Common myeloid progenitor, CD34-positive (primary cell): ENCODE results near the gene TGFBR3L. TPM values are rescaled to one million over a fixed set of nuclear protein-coding genes. Genes with fewer than 3 reads are reported as not detected.

Source experiments
- CTCF ChIA-PET: fragments of 350-600 bp; sonication (Branson Sonifier 250); formaldehyde crosslinking; loops from one replicate; lab custom pipeline; 2021; ENCODE audit warnings: antibody characterized with exemption; lab: Charles Lee
- POLR2A ChIA-PET: fragments of 350-600 bp; sonication (Branson Sonifier 250); formaldehyde crosslinking; loops from one replicate; lab custom pipeline; 2021; ENCODE audit warnings: antibody characterized with exemption; lab: Charles Lee
- DNase-seq, 3 donors: peaks; one replicate each; pipeline versions ENCODE4 v3.0.0 to v3.0.0-alpha.2; 2013
- H3K27ac ChIP-seq, 2 experiments: 1 replicate in 1 of 2; 2 replicates in 1 of 2; pipeline ENCODE4 v1.7.0; 2013; ENCODE audit warnings: inconsistent platforms in 2 of 2, low read length in 2 of 2, mild to moderate bottlenecking in 2 of 2, low read depth in 1 of 2, moderate library complexity in 1 of 2; ENCODE audit not compliant: severe bottlenecking in 2 of 2, insufficient read depth in 1 of 2, poor library complexity in 1 of 2
- H3K27me3 ChIP-seq, 5 experiments: replicated peaks in 2 of 5; 1 replicate in 3 of 5; 2 replicates in 2 of 5; pipeline versions ENCODE4 v1.6.1 to v1.7.0; 2013; ENCODE audit warnings: low read length in 4 of 5, mild to moderate bottlenecking in 2 of 5, moderate library complexity in 2 of 5, inconsistent platforms in 1 of 5; ENCODE audit not compliant: insufficient read depth in 5 of 5, control insufficient read depth in 4 of 5
- H3K36me3 ChIP-seq, 4 experiments: 1 replicate in 2 of 4; 2 replicates in 2 of 4; pipeline versions ENCODE4 v1.6.1 to v1.7.0; 2013; ENCODE audit warnings: low read length in 3 of 4, control low read depth in 1 of 4, mild to moderate bottlenecking in 1 of 4; ENCODE audit not compliant: control insufficient read depth in 4 of 4, insufficient read depth in 4 of 4
- H3K4me1 ChIP-seq, 4 experiments: 1 replicate in 3 of 4; 2 replicates in 1 of 4; pipeline versions ENCODE4 v1.6.1 to v1.7.1; 2013; ENCODE audit warnings: low read length in 3 of 4, mild to moderate bottlenecking in 3 of 4, control low read depth in 1 of 4, inconsistent platforms in 1 of 4, moderate library complexity in 1 of 4; ENCODE audit not compliant: control insufficient read depth in 4 of 4, insufficient read depth in 4 of 4; ENCODE audit errors: control extremely low read depth in 1 of 4
- H3K4me3 ChIP-seq, 7 experiments: 1 replicate in 4 of 7; 2 replicates in 3 of 7; pipeline versions ENCODE4 v1.5.1 to v1.7.0; 2013; ENCODE audit warnings: mild to moderate bottlenecking in 7 of 7, low read length in 6 of 7, moderate library complexity in 6 of 7, inconsistent platforms in 2 of 7, low read depth in 2 of 7, control low read depth in 1 of 7; ENCODE audit not compliant: insufficient read depth in 4 of 7, control insufficient read depth in 1 of 7; ENCODE audit errors: extremely low read depth in 1 of 7
- H3K9me3 ChIP-seq, 5 experiments: 1 replicate in 4 of 5; 2 replicates in 1 of 5; pipeline versions ENCODE4 v1.6.1 to v1.7.1; 2013; ENCODE audit warnings: low read length in 4 of 5, mild to moderate bottlenecking in 2 of 5, inconsistent platforms in 1 of 5, low read depth in 1 of 5, moderate library complexity in 1 of 5; ENCODE audit not compliant: control insufficient read depth in 4 of 5, insufficient read depth in 2 of 5; ENCODE audit errors: control extremely low read depth in 1 of 5
- WGBS: methylation state at CpG from one replicate; pipeline ENCODE4 v1.1.5; 2013; ENCODE audit not compliant: insufficient coverage; 5-methylcytosine and 5-hydroxymethylcytosine counted together
- polyA plus RNA-seq: library from polyadenylated mRNA; unstranded; fragments of 120-200 nt; gene quantifications from one replicate; pipeline ENCODE4 v1.2.1, GENCODE V29; 2013

TGFBR3L gene
- not detected for polyA plus RNA-seq

DNA sequence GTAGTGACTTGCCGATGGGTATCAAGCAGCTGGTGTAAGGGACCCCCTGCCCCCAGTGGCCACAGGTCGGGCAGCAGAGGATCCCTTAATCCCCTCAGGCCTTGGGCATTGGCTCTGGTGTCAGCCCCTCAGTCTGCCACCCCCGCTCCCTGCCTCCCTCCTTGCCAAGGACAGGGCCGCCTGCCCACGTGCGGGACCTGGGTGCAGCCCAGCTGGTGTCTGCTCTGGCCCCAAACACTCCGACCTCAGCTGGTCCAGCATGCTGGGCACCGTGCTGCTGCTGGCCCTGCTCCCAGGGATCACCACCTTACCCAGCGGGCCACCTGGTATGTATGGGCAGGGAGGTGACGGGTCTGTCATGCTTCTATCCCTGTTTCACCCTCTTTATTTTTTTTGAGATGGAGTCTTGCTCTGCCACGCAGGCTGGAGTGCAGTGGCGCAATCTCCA, at the start of gene TGFBR3L:
Gene TGFBR3L (plus strand): TSS at position 233 of the 448 bp plus-strand sequence.
- Histone ChIP-seq H3K36me3 (peaks cover 8 to 33% (median 27%) of the 10 kb centered on the region in 4 experiments), H3K27ac (no peak within 1 kb of the TSS), H3K27me3 (peaks cover 0 to 56% (median 15%) of the 10 kb centered on the region in 5 experiments), H3K4me1 (peaks cover 0 to 35% (median 31%) of the 10 kb centered on the region in 4 experiments), H3K4me3 (no peak within 1 kb of the TSS), H3K9me3 (no peaks in the 10 kb centered on the region)
- DNase-seq = no peak
- CTCF ChIA-PET = interaction anchor here (2.0 kb wide), 1 partner anchor 9 kb away, joined by 7 read pairs; no protein-coding TSS in a partner anchor
- POLR2A ChIA-PET = no interaction called here
- WGBS = 97% methylated on average over 7 of the region's 12 CpGs

DNA sequence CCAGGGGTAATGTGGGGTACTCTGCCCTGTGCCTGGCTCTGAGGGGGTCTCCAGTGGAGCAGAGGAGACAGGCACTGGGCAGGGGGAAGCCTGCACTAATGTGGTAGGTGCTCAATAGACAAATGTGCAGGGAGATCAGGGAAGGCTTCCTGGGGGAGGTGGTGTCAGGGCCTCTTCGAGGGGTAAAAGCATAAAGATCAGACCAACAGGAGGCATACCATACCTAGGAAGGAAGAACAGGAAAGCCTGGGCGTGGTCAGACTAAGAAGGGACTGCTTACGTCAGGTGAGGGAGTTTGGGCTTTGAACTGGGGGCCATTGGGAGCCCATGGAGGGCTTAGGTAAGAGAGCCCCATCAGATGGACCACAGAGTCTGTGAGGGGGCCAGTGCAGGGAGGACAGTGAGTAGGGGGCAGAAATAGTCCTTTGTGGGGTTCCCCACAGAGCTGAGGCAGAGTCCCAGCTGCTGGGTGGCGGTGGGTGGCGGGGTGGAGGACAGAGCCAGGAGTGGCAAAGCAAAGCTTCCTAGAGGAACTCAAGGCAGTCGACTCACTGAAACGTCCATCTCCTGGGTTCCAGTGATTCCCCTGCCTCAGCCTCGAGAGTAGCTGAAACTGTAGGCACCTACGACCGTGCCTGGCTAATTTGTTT, 49.2 kb upstream of the TGFBR3L start:
- POLR2A ChIA-PET = no interaction called here
- H3K9me3 ChIP-seq = no peaks in the 10 kb centered on the region
- DNase-seq = peak in 1 of 3 donors; percentile 16
- WGBS = 36% methylated on average over 10 of the region's 10 CpGs
- no peak overlapping the region for H3K4me3 ChIP-seq
- CTCF ChIA-PET = interaction anchor here (2.2 to 3.9 kb wide), 2 partner anchors 12 to 55 kb away, joined by 6 to 20 read pairs; partner anchors contain the start of gene SNAPC2
- no peak overlapping the region for H3K27ac ChIP-seq
- peaks cover 0 to 50% (median 37%) of the 10 kb centered on the region in 4 experiments for H3K4me1 ChIP-seq
- peaks cover 0 to 60% (median 17%) of the 10 kb centered on the region in 5 experiments for H3K27me3 ChIP-seq
- no peaks in the 10 kb centered on the region for H3K36me3 ChIP-seq

DNA sequence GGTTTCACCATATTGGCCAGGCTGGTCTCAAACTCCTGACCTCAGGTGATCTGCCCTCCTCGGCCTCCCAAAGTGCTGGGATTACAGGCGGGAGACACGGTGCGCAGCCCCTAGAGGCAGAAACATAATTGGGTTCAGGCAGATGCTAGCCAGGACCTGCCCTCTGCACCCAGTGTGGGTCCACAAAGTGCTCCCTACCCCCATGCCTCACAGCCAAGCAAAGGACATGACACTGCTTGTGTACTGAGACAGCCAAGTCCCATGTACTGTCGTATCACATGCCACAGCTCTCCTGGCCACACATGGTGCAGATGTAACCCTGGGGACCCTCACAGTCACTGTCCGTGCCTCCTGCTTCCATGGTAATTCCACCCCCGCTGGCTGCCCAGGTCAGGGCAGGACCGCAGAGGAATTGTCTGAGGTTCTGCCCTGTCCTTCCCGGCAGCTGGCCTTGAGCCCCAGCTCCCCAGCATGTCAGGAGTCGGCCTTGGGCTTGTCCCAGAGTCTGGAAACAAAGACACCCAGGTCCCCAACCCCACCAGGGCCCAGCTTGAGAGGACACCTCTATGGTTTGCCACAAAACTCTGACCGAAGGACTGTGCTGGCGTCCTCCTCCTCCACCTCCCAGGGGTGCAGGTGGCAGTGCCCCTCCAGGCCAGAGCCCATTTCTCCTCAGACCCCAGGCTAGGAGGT, 48.1 kb upstream of the TGFBR3L start:
- H3K36me3 ChIP-seq = no peaks in the 10 kb centered on the region
- no peak overlapping the region for H3K4me3 ChIP-seq
- H3K9me3 ChIP-seq = no peaks in the 10 kb centered on the region
- H3K4me1 ChIP-seq = peaks cover 0 to 54% (median 45%) of the 10 kb centered on the region in 4 experiments
- 93% methylated on average over 10 of the region's 12 CpGs for WGBS
- POLR2A ChIA-PET = no interaction called here
- peaks cover 0 to 48% (median 15%) of the 10 kb centered on the region in 5 experiments for H3K27me3 ChIP-seq
- CTCF ChIA-PET = interaction anchor here (2.2 kb wide), 1 partner anchor 54 kb away, joined by 6 read pairs; the partner anchor contains the start of gene SNAPC2
- no peak for DNase-seq
- no peak overlapping the region for H3K27ac ChIP-seq

GRCh38 chr19:7867092-7867844, 47.4 kb upstream of the TGFBR3L start:
- CTCF ChIA-PET = no interaction called here
- POLR2A ChIA-PET = no interaction called here
- peaks cover 0 to 54% (median 44%) of the 10 kb centered on the region in 4 experiments for H3K4me1 ChIP-seq
- no peak overlapping the region for H3K4me3 ChIP-seq
- 98% methylated on average over 8 of the region's 9 CpGs for WGBS
- no peak overlapping the region for H3K27ac ChIP-seq
- peaks cover 0 to 41% (median 15%) of the 10 kb centered on the region in 5 experiments for H3K27me3 ChIP-seq
- no peaks in the 10 kb centered on the region for H3K36me3 ChIP-seq
- no peak for DNase-seq
- H3K9me3 ChIP-seq = no peaks in the 10 kb centered on the region

GRCh38 chr19:7868326-7868670, 46.3 kb upstream of the TGFBR3L start:
- ChIA-PET CTCF (interaction anchor here (0.7 to 2.2 kb wide), 14 partner anchors 8 to 52 kb away, joined by 3 to 15 read pairs (median 4); partner anchors contain the start of genes MAP2K7 and SNAPC2), POLR2A (no interaction called here)
- H3K9me3 ChIP-seq = no peaks in the 10 kb centered on the region
- peaks cover 0 to 43% (median 22%) of the 10 kb centered on the region in 5 experiments for H3K27me3 ChIP-seq
- DNase-seq = peak; percentile 46 to 82 (median 71)
- 5% methylated on average over 20 of the region's 21 CpGs for WGBS
- no peaks in the 10 kb centered on the region for H3K36me3 ChIP-seq
- H3K4me3 ChIP-seq = peak overlapping the region in 5 of 7 experiments; percentile 28 to 83 (median 67)
- peaks cover 0 to 53% (median 49%) of the 10 kb centered on the region in 4 experiments for H3K4me1 ChIP-seq
- H3K27ac ChIP-seq = no peak overlapping the region

DNA sequence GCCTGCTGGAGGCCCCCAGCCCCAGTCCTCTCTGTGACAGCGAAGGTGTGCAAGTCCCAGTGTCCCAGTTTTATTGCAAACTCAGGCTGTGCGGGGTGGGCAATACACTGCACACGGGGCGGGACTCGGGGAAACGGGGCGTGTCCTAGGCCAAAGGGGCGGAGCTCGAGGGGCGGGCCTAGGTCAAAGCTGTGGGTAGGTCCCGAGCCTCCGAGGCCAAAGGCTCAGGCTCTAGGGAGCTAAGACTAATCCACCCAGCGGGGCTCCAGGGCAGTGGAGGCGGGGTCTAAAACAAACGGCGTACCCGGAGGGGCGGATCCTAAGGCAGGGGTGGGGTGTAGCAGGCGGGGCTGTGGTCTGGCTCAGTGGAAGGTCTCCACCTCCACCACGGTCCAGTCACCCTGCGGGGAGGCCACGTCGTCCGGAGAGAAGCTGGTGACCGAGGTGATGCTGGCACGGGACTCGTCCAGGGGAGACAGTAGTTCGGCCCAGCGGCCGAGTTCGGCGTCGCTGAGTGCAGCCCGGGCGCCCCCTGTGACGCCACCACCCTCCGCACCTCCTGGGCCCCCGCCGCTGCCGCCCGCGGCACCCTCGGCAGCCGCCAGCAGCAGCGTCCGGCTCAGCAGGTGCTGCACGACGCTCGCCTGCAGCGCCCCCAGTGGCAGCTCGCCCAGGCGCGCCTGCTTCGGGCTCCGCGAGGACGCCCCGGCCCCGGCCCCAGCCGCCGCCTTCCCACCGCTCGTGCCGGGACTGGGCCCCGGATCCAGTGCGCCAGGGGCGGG, 45.8 kb upstream of the TGFBR3L start:
- Histone ChIP-seq H3K4me1 (peaks cover 0 to 55% (median 49%) of the 10 kb centered on the region in 4 experiments), H3K27me3 (peaks cover 0 to 43% (median 19%) of the 10 kb centered on the region in 5 experiments), H3K9me3 (no peaks in the 10 kb centered on the region), H3K4me3 (peak overlapping the region; percentile 0 to 83 (median 55)), H3K27ac (no peak overlapping the region), H3K36me3 (no peaks in the 10 kb centered on the region)
- POLR2A ChIA-PET = interaction anchor here (1.1 kb wide), 1 partner anchor 51 kb away, joined by 3 read pairs; the partner anchor contains the start of gene SNAPC2
- CTCF ChIA-PET = interaction anchor here (0.7 to 2.2 kb wide), 22 partner anchors 9 to 130 kb away, joined by 3 to 15 read pairs (median 4); partner anchors contain the start of genes MAP2K7 and SNAPC2
- WGBS = under 1% methylated on average over 54 of the region's 67 CpGs
- DNase-seq = peak; percentile 84 to 92 (median 91)
